ENCODE results near the gene AGBL1.

DNA sequence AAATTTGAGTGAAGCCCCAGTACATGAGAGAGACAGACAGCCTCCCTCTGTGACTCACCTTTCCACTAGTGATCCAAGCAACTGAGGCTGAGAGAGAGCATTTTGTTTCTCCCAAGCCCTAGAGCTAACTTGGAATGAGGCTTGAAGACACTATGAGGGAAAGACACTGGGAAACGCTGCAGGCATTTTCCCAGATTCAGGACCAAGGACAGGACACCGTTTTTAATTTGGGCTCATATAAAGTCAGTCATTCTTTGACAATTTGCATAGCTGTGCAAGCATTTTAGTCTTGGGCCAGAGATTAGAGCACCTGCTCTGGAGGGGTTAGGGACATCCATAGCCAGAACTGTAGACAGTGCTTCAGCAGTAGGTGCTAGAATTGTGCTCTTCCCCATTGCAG, 249.0 kb downstream of the AGBL1 start:
- no peak for TF ChIP-seq ZNF146 (tag by site-specific recombination; IDR thresholded peaks at IDR 0.05)
- TF ChIP-seq, protein P1, sequence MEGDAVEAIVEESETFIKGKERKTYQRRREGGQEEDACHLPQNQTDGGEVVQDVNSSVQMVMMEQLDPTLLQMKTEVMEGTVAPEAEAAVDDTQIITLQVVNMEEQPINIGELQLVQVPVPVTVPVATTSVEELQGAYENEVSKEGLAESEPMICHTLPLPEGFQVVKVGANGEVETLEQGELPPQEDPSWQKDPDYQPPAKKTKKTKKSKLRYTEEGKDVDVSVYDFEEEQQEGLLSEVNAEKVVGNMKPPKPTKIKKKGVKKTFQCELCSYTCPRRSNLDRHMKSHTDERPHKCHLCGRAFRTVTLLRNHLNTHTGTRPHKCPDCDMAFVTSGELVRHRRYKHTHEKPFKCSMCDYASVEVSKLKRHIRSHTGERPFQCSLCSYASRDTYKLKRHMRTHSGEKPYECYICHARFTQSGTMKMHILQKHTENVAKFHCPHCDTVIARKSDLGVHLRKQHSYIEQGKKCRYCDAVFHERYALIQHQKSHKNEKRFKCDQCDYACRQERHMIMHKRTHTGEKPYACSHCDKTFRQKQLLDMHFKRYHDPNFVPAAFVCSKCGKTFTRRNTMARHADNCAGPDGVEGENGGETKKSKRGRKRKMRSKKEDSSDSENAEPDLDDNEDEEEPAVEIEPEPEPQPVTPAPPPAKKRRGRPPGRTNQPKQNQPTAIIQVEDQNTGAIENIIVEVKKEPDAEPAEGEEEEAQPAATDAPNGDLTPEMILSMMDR (tag by site-specific recombination; IDR thresholded peaks at IDR 0.05): no peak
- TF ChIP-seq ZNF24 (tag by site-specific recombination; IDR thresholded peaks at IDR 0.05): no peak
- TF ChIP-seq PRDM4 (tag by site-specific recombination; IDR thresholded peaks at IDR 0.05): no peak
- TF ChIP-seq, protein P2, sequence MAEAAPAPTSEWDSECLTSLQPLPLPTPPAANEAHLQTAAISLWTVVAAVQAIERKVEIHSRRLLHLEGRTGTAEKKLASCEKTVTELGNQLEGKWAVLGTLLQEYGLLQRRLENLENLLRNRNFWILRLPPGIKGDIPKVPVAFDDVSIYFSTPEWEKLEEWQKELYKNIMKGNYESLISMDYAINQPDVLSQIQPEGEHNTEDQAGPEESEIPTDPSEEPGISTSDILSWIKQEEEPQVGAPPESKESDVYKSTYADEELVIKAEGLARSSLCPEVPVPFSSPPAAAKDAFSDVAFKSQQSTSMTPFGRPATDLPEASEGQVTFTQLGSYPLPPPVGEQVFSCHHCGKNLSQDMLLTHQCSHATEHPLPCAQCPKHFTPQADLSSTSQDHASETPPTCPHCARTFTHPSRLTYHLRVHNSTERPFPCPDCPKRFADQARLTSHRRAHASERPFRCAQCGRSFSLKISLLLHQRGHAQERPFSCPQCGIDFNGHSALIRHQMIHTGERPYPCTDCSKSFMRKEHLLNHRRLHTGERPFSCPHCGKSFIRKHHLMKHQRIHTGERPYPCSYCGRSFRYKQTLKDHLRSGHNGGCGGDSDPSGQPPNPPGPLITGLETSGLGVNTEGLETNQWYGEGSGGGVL (tag by site-specific recombination; IDR thresholded peaks at IDR 0.05): no peak
